NCI-H345 (cell line): ENCODE data around the gene BRAF.
"Not testable (repeated sequence)": the region's sequence is repeated elsewhere in the genome, so short reads cannot be mapped to it uniquely, and the experiment has no call there.

Experiments used
- DNase-seq: peaks from one replicate; lab custom pipeline; 2025; lab: John Stamatoyannopoulos, UW

Gene BRAF

DNA sequence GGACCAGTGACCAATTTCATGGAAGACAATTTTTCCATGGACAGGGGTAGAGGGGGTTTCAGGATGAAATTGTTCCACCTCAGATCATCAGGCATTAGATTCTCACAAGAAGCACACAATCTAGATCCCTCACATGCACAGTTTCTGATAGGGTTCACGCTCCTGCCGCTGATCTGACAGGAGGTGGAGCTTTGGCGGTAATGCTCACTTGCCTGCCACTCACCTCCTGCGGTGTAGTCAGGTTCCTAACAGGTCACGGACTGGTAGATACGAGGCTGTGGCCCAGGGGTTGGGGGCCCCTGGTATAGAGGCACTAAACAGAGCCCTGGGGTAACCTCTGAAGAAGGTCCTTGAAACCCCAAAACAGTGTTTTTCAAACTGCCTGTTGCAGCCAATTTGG lies 6.5 kb downstream of the BRAF start:
- no peak for DNase-seq

DNA sequence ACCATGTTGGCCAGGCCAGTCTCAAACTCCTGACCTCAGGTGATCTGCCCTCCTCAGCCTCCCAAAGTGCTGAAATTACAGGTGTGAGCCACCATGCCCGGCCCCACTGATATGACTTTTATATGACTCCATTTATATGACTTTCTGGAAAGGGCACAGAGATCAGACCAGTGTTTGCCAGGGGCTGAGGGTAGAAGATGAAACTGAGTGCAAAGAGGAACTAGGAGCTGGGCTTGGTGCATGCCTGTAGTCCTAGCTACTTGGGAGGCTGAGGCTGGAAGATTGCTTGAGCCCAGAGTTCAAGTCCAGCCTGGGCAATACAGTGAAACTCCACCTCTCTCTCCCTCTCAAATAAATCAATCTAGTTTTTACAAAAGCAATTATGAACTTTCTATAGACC lies 7.5 kb downstream of the BRAF start:
- no peak for DNase-seq

- no peak for DNase-seq
Measured at GRCh38 chr7:140915935-140916555, 8.7 kb downstream of the BRAF start.

DNA sequence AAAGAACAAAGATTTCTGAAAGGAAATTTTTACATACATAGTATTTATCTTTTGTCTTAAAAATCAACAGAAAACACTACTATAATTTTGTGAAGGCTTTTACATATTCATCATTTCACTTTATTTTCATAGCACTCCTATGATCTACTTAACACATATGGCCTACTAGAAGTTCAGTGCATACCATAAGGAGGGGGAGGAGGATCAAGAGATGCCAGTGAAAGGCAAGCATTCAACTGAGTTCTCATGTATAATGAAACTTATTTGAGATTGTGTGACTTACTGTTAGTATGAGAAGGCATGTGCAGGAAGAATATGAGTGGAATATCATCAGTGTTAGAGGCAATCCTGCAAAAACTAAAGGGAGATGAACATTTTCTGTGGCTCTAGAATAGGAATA lies 10.6 kb downstream of the BRAF start:
- DNase-seq, result no peak

- DNase-seq, result not testable (repeated sequence)
Measured at GRCh38 chr7:140913596-140913928, 11.2 kb downstream of the BRAF start.

DNA sequence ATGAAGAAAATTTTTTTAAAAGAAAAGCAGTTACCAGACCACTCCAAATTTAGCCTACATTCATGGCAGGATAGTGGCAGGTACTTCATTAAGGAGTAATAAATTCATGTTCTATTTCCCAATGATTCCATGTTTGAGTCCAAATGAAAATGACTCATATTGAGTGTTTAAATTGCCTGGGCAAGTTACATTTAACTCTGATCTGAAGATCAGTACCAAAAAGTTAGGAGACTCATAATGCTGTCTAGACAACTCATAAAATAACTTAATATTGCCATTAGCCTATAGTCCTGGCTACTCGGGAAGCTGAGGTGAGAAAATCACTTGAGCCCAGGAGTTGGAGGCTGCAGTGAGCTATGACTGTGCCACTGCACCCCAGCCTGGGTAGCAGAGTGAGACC lies 13.0 kb downstream of the BRAF start:
- DNase-seq, result no peak

GRCh38 chr7:140909476-140910161 lies 15.1 kb downstream of the BRAF start:
- no peak for DNase-seq

DNA sequence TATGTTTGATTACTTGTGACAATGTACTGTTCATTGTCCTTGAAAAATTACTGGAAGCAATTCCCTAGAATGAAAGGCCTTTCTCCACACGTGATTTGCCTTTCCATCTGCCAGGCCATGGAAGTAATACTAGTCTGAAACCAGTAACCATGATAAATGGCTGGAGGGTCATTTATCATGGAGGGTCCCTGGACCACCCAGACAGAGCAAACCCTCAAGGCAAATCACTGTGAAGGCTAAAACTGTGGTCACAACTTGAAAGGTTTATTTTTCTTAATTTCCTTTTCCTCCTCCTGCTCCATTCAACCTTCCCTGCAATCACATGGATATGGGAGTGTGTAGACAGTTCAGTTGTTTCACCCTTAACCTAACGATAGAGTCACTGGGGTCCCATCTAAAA lies 16.4 kb downstream of the BRAF start:
- no peak for DNase-seq

DNA sequence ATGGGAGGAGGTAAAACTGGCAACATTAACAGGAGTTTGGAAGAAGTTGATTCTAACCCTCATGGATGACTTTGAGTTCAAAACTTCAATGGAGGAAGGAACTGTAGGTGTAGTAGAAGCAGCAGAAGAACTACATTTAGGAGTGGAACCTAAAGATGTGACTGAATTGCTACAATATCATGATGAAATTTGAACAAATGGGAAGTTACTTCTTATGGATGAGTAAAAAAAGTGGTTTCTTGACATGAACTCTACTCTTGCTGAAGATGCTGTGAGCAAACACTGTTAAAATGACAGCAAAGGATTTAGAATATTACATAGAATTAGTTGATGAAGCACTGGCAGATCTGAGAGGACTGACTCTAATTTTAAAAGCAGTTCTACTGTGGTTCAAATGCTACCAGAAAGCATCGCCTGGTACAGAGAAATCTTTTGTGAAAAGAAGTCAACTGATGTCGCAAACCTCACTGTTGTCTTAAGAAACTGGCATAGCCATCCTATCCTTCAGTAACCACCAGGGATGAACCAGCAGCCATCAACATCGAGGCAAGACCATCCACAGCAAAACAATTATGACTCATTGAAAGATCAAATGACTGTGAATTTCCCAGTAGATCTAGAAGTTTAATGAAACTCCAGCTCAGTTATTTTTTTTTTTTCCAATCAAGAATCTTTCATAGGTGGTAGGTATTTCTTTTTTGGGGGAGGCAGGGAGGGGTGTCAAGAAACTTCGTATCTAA lies 20.8 kb downstream of the BRAF start:
- no peak for DNase-seq

- DNase-seq, result no peak
Measured at GRCh38 chr7:140902303-140902953, 22.3 kb downstream of the BRAF start.

- no peak for DNase-seq
Measured at GRCh38 chr7:140901941-140902302, 22.8 kb downstream of the BRAF start.

GRCh38 chr7:140899883-140900282 lies 24.8 kb downstream of the BRAF start:
- no peak for DNase-seq

GRCh38 chr7:140898786-140899536 lies 25.8 kb downstream of the BRAF start:
- DNase-seq, result no peak

DNA sequence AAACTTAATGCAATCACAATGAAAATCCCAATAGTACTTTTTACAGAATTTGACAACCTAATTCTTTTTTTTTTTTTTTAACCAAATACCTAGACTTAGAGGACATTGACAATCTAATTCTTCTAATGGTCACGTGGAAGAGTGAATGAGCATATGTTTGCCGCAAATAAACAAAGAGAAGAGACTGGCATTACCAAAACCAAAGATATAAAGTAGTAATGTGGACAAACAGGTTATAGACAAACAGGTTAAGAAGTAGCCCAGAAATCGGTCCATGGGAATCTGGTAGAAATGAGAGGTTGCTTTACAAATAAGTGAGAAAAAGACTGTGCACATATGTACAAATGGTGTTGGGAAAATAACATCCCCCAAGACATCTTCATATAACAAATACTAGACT lies 27.7 kb downstream of the BRAF start:
- no peak for DNase-seq

DNA sequence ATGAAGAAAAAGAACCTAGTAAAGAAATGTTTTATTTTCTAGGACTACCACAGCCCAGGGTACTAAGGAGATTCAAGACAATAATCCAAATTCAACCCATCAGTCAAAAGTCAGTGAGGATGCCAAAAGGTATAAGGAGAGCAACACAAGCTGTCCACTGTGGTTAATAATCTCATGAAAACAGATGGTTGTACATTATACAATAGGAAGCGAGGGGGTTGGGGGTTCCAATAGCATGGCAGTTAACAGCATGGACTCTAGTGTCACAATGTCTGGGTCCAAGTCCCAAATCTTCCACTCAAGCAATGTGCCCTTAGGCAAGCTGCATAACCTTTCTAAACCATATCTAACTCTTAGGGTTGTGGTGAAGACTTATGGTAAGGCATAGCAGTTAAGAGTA lies 35.1 kb downstream of the BRAF start:
- no peak for DNase-seq

DNA sequence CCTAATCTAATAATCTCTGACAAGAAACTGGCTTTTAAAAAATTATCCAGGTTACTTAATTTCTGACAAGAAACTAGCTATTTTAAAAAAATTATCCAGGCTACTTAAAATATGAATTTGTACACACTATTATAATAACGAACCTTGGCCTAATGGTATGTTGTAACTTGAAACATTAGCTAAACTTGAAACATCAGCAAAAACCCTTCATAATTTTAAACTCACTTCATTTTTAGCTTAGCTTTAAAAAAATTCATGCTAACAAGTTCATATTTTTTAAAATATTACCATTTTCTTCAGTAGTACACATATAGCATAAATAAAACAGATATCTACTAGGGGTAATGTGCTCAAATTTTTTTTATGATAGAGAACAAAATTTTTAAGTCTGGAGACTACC lies 35.6 kb downstream of the BRAF start:
- no peak for DNase-seq

- DNase-seq, result no peak
Measured at GRCh38 chr7:140888087-140888486, 36.6 kb downstream of the BRAF start.

GRCh38 chr7:140885735-140886334 lies 38.9 kb downstream of the BRAF start:
- no peak for DNase-seq

GRCh38 chr7:140883378-140883777 lies 41.4 kb downstream of the BRAF start:
- no peak for DNase-seq

- not testable (repeated sequence) for DNase-seq
Measured at GRCh38 chr7:140882834-140883233, 41.9 kb downstream of the BRAF start.

- DNase-seq, result no peak
Measured at GRCh38 chr7:140881507-140882228, 43.1 kb downstream of the BRAF start.
